ENCODE results near the gene CASKIN1.

DNA sequence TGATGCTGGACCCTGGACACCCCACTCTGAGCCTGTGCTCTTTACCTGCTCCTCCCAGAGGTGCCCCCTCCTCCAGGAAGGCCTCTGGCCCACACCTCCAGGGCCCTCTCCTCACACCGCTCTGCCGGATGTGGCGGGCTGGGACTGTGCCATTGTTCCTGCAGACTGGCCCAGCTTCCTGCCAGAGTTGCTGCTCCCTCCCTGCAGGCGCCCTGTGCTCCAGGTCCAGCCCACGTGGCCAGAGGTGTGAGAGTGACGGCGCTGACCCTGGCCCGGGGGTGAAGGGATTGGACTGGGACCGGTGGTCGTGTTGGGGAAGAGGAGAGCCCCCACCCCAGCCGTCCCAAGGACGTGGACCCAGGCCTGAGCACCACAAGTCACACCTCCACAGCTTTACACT is 32.7 kb upstream of the CASKIN1 start:
- no peak for TF ChIP-seq USF2 (IDR thresholded peaks at IDR 0.05; ENCODE audit: borderline replicate concordance, low read depth, low read length)
- TF ChIP-seq POLR2A (IDR thresholded peaks at IDR 0.05; ENCODE audit: low read depth, low read length) = no peak
- no peak for TF ChIP-seq CREM (IDR thresholded peaks at IDR 0.05; ENCODE audit: low read depth)
- TF ChIP-seq POLR2AphosphoS5 (IDR thresholded peaks at IDR 0.05; ENCODE audit: low read length) = no peak
- TF ChIP-seq FOXM1 (IDR thresholded peaks at IDR 0.05; ENCODE audit: low read depth, low read length) = no peak
- TF ChIP-seq CTCF (IDR thresholded peaks at IDR 0.05 in 2 of 3, conservative IDR thresholded peaks at IDR 0.05 in 1 of 3; ENCODE audit: control insufficient read depth in 2 of 3, extremely low read depth in 1 of 3, insufficient read depth in 1 of 3, low read depth in 3 of 3, low read length in 3 of 3) = no peak
- TF ChIP-seq ETV6 (conservative IDR thresholded peaks at IDR 0.05 in 1 of 2, IDR thresholded peaks at IDR 0.05 in 1 of 2; ENCODE audit: borderline replicate concordance in 1 of 2, low read depth in 1 of 2) = no peak
- no peak for TF ChIP-seq JUNB (IDR thresholded peaks at IDR 0.05)
- no peak for TF ChIP-seq MTA3 (IDR thresholded peaks at IDR 0.05; ENCODE audit: borderline replicate concordance, low read length)
- TF ChIP-seq FOS (IDR thresholded peaks at IDR 0.05; ENCODE audit: borderline replicate concordance, extremely low read depth, insufficient read length) = no peak
- TF ChIP-seq PAX8 (IDR thresholded peaks at IDR 0.05) = no peak
- TF ChIP-seq MXI1 (IDR thresholded peaks at IDR 0.05; ENCODE audit: low read depth, low read length) = no peak
- TF ChIP-seq HDAC2 (IDR thresholded peaks at IDR 0.05) = no peak
